GM21737 (cell line): ENCODE data around the gene GSG1L.

Experiments
- ATAC-seq: cut with Tn5 transposase; IDR thresholded peaks from one replicate; pipeline ENCODE4 v1.9.1; 2021; ENCODE audit warnings: mild to moderate bottlenecking, moderate library complexity; ENCODE audit not compliant: unreplicated experiment

GSG1L gene

GRCh38 chr16:28092721-28093384 is 29.3 kb upstream of the GSG1L start:
- no peak for ATAC-seq

- no peak for ATAC-seq
Measured at GRCh38 chr16:28091656-28092055, 28.1 kb upstream of the GSG1L start.

- no peak for ATAC-seq
Measured at GRCh38 chr16:28090646-28091377, 27.3 kb upstream of the GSG1L start.

GRCh38 chr16:28089992-28090365 is 26.5 kb upstream of the GSG1L start:
- ATAC-seq, result no peak

GRCh38 chr16:28089205-28089991 is 25.9 kb upstream of the GSG1L start:
- ATAC-seq, result no peak

GRCh38 chr16:28087675-28088300 is 24.3 kb upstream of the GSG1L start:
- no peak for ATAC-seq

- no peak for ATAC-seq
Measured at GRCh38 chr16:28087140-28087660, 23.7 kb upstream of the GSG1L start.

- ATAC-seq, result no peak
Measured at GRCh38 chr16:28086186-28087139, 22.9 kb upstream of the GSG1L start.

GRCh38 chr16:28085389-28086171 is 22.1 kb upstream of the GSG1L start:
- no peak for ATAC-seq

GRCh38 chr16:28084209-28084608 is 20.7 kb upstream of the GSG1L start:
- ATAC-seq, result no peak

- ATAC-seq, result no peak
Measured at GRCh38 chr16:28082624-28083023, 19.1 kb upstream of the GSG1L start.

- no peak for ATAC-seq
Measured at GRCh38 chr16:28081391-28081968, 18.0 kb upstream of the GSG1L start.

- no peak for ATAC-seq
Measured at GRCh38 chr16:28078261-28078660, 14.7 kb upstream of the GSG1L start.

GRCh38 chr16:28073836-28074235 is 10.3 kb upstream of the GSG1L start:
- no peak for ATAC-seq

- no peak for ATAC-seq
Measured at GRCh38 chr16:28072087-28072486, 8.6 kb upstream of the GSG1L start.

GRCh38 chr16:28069971-28070794 is 6.7 kb upstream of the GSG1L start:
- no peak for ATAC-seq

- ATAC-seq, result no peak
Measured at GRCh38 chr16:28068976-28069375, 5.5 kb upstream of the GSG1L start.
